ENCODE results near the gene EEF1A2.

- TF ChIP-seq TARDBP (IDR thresholded peaks at IDR 0.05), result no peak
- TF ChIP-seq LEF1 (IDR thresholded peaks at IDR 0.05; ENCODE audit: borderline replicate concordance), result no peak
- TF ChIP-seq PKNOX1 (IDR thresholded peaks at IDR 0.05), result no peak
- TF ChIP-seq ARNT (IDR thresholded peaks at IDR 0.05), result no peak
- TF ChIP-seq FOXM1 (IDR thresholded peaks at IDR 0.05; ENCODE audit: borderline replicate concordance), result no peak
- TF ChIP-seq BHLHE40 (IDR thresholded peaks at IDR 0.05; ENCODE audit: borderline replicate concordance), result no peak
- no peak for TF ChIP-seq FOXK2 (IDR thresholded peaks at IDR 0.05)
- TF ChIP-seq ZNF384 (IDR thresholded peaks at IDR 0.05), result no peak
- no peak for TF ChIP-seq FOXA1 (IDR thresholded peaks at IDR 0.05)
- TF ChIP-seq HDGF (IDR thresholded peaks at IDR 0.05; ENCODE audit: borderline replicate concordance), result no peak
- TF ChIP-seq L3MBTL2 (conservative IDR thresholded peaks at IDR 0.05), result no peak
- no peak for TF ChIP-seq SP1 (IDR thresholded peaks at IDR 0.05)
These were observed 43.9 kb downstream of the EEF1A2 start for GRCh38 chr20:63454731-63455567.

All from HEK293T (cell line).